HepG2 (cell line): ENCODE measurements around the gene LAP3. TPM values are rescaled to one million over a fixed set of nuclear protein-coding genes. Genes with fewer than 3 reads are reported as not detected.
A peak's percentile ranks its signal among the peaks of the same experiment; 100 is the strongest.

Experiments
- CHCHD3 ChIP-seq: sonication (generic); formaldehyde crosslinking; IDR thresholded peaks from 2 replicates; pipeline ENCODE4 v1.8.0; 2022; ENCODE audit warnings: mild to moderate bottlenecking, missing genetic modification reagents, moderate library complexity
- ERF ChIP-seq: IDR thresholded peaks from 2 replicates; pipeline ENCODE4 v1.6.1; 2018; ENCODE audit warnings: missing biosample characterization, missing genetic modification reagents
- GFI1 ChIP-seq: sonication (generic); formaldehyde crosslinking; IDR thresholded peaks from 2 replicates; pipeline ENCODE4 v1.5.0; 2020; ENCODE audit warnings: missing genetic modification reagents, mild to moderate bottlenecking, borderline replicate concordance
- IKZF1 ChIP-seq: fragments of 450-650 bp; IDR thresholded peaks from 2 replicates; pipeline ENCODE4 v1.7.1; 2016
- MAFF ChIP-seq: IDR thresholded peaks from 2 replicates; pipeline ENCODE4 v1.6.1; 2011; ENCODE audit warnings: low read depth, low read length, improper control_type of control experiment
- MIER3 ChIP-seq: IDR thresholded peaks from 2 replicates; pipeline ENCODE4 v1.6.1; 2016; ENCODE audit warnings: missing compliant biosample characterization, borderline replicate concordance
- MXI1 ChIP-seq: IDR thresholded peaks from 3 replicates; pipeline ENCODE4 v1.6.1; 2012; ENCODE audit warnings: low read depth, low read length, inconsistent platforms, borderline replicate concordance
- NR2F2 ChIP-seq: IDR thresholded peaks from 2 replicates; pipeline ENCODE4 v1.6.1; 2012; ENCODE audit warnings: low read depth, inconsistent platforms, borderline replicate concordance
- POGZ ChIP-seq: sonication (generic); formaldehyde crosslinking; IDR thresholded peaks from 2 replicates; pipeline ENCODE4 v1.4.0; 2020; ENCODE audit warnings: mild to moderate bottlenecking, missing genetic modification reagents
- ZNF17 ChIP-seq: sonication (generic); formaldehyde crosslinking; IDR thresholded peaks from 2 replicates; pipeline ENCODE4 v1.5.0; 2020; ENCODE audit warnings: mild to moderate bottlenecking, missing genetic modification reagents
- ZNF207 ChIP-seq: fragments of 450-650 bp; IDR thresholded peaks from 2 replicates; pipeline ENCODE4 v1.6.1; 2016; ENCODE audit warnings: antibody characterized with exemption, borderline replicate concordance
- ZNF33B ChIP-seq: sonication (generic); formaldehyde crosslinking; IDR thresholded peaks from 2 replicates; pipeline ENCODE4 v1.5.1; 2020; ENCODE audit warnings: mild to moderate bottlenecking, missing genetic modification reagents
- ZNF652 ChIP-seq: IDR thresholded peaks from 2 replicates; pipeline ENCODE4 v1.6.1; 2016; ENCODE audit warnings: low read depth, borderline replicate concordance
- polyA plus RNA-seq, 8 experiments: library from polyadenylated mRNA; depleted of rRNA in 3 of 8; stranded (reverse) in 7 of 8; unstranded in 1 of 8; fragments of >200 nt; fragmentation: Illumina TruSeq in 4 of 8; extraction: Trizol in 4 of 8; gene quantifications; 2 replicates each; pipeline versions ENCODE4 v1.2.1 to v1.2.3, GENCODE V29; 2011 to 2016; ENCODE audit warnings: low read depth in 4 of 8, missing spikeins in 1 of 8, mixed read lengths in 1 of 8; ENCODE audit not compliant: insufficient read depth in 1 of 8
- total RNA-seq, 5 experiments: library from RNA; depleted of rRNA; stranded (reverse); fragments of >200 nt; fragmentation: Illumina TruSeq; extraction: Trizol; gene quantifications; 2 replicates each; pipeline ENCODE4 v1.2.3, GENCODE V29; 2016; ENCODE audit warnings: low read depth in 1 of 5
- TF ChIP-seq, protein P1 (sequence below): sonication (generic); formaldehyde crosslinking; IDR thresholded peaks from 2 replicates; pipeline ENCODE4 v1.5.0; 2020; ENCODE audit warnings: missing genetic modification reagents, mild to moderate bottlenecking, borderline replicate concordance
- TF ChIP-seq, protein P2 (sequence below): sonication (generic); formaldehyde crosslinking; IDR thresholded peaks from 2 replicates; pipeline ENCODE4 v1.5.1; 2020; ENCODE audit warnings: missing genetic modification reagents, mild to moderate bottlenecking, borderline replicate concordance
- TF ChIP-seq, protein P3 (sequence below): sonication (generic); formaldehyde crosslinking; IDR thresholded peaks from 2 replicates; pipeline ENCODE4 v1.4.0; 2020; ENCODE audit warnings: missing genetic modification reagents
- TF ChIP-seq, protein P4 (sequence below): sonication (generic); formaldehyde crosslinking; IDR thresholded peaks from 2 replicates; pipeline ENCODE4 v1.4.0; 2020; ENCODE audit warnings: mild to moderate bottlenecking, low read depth, missing genetic modification reagents
- TF ChIP-seq, protein P5 (sequence below): sonication (generic); formaldehyde crosslinking; IDR thresholded peaks from 2 replicates; pipeline ENCODE4 v1.4.0; 2020; ENCODE audit warnings: mild to moderate bottlenecking, missing genetic modification reagents
- TF ChIP-seq, protein P6 (sequence below): IDR thresholded peaks from 2 replicates; pipeline ENCODE4 v1.6.1; 2016

The LAP3 gene
- total and polyA plus RNA-seq, 2 of the 13 experiments (the other 11 are each of a cell fraction or from before 2014, with no cell fraction given), result 106 to 125 TPM

DNA sequence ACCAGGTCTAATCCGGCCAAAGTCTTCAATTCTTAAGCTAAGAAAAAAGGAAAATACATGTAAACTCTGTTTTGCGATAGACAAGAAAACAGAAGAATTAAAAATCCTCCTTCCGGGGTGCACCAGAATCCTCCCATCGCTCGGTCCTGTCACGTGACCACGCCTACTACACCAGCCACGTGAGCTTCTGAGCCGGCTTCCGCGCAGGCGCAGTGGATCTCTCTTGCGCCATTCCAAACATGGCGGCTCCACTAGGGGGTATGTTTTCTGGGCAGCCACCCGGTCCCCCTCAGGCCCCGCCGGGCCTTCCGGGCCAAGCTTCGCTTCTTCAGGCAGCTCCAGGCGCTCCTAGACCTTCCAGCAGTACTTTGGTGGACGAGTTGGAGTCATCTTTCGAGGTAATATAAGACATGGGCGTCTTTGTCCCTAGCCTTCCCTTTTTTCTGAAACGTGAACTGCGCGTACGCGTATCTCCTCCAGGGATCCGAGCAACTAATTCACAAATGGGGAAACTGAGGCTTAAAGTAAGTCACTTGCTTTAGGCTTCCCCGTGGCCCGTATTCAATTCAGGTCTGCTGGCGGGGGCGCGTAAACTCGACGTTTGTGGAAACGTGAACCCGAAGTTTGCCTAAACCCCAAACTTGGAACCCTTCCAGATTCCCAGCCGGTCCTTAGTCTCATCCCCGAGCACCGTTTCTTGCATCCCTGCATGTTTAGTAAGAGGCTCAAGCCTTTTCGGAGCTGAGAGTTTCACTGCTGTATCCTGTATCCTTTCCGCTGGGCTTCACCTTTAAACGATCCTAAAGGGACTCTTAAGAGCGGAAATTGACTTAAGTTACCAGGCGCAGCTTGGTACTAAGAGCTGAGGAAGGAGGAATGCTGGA, 37.7 kb downstream of the LAP3 start, which contains the start of gene MED28 (continued):
- TF ChIP-seq ZNF17 (CRISPR knock-in tag), result no peak
- no peak for TF ChIP-seq ZNF207
- no peak for TF ChIP-seq CHCHD3 (CRISPR knock-in tag)
- no peak for TF ChIP-seq ZNF652 (CRISPR knock-in tag)
- TF ChIP-seq MAFF, result no peak
- TF ChIP-seq, protein P1, sequence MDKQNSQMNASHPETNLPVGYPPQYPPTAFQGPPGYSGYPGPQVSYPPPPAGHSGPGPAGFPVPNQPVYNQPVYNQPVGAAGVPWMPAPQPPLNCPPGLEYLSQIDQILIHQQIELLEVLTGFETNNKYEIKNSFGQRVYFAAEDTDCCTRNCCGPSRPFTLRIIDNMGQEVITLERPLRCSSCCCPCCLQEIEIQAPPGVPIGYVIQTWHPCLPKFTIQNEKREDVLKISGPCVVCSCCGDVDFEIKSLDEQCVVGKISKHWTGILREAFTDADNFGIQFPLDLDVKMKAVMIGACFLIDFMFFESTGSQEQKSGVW (CRISPR knock-in tag), result no peak
- TF ChIP-seq, protein P2, sequence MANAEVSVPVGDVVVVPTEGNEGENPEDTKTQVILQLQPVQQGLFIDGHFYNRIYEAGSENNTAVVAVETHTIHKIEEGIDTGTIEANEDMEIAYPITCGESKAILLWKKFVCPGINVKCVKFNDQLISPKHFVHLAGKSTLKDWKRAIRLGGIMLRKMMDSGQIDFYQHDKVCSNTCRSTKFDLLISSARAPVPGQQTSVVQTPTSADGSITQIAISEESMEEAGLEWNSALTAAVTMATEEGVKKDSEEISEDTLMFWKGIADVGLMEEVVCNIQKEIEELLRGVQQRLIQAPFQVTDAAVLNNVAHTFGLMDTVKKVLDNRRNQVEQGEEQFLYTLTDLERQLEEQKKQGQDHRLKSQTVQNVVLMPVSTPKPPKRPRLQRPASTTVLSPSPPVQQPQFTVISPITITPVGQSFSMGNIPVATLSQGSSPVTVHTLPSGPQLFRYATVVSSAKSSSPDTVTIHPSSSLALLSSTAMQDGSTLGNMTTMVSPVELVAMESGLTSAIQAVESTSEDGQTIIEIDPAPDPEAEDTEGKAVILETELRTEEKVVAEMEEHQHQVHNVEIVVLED, result peak; percentile 40; the same call in 1 of the 2 replicates
- TF ChIP-seq, protein P3, sequence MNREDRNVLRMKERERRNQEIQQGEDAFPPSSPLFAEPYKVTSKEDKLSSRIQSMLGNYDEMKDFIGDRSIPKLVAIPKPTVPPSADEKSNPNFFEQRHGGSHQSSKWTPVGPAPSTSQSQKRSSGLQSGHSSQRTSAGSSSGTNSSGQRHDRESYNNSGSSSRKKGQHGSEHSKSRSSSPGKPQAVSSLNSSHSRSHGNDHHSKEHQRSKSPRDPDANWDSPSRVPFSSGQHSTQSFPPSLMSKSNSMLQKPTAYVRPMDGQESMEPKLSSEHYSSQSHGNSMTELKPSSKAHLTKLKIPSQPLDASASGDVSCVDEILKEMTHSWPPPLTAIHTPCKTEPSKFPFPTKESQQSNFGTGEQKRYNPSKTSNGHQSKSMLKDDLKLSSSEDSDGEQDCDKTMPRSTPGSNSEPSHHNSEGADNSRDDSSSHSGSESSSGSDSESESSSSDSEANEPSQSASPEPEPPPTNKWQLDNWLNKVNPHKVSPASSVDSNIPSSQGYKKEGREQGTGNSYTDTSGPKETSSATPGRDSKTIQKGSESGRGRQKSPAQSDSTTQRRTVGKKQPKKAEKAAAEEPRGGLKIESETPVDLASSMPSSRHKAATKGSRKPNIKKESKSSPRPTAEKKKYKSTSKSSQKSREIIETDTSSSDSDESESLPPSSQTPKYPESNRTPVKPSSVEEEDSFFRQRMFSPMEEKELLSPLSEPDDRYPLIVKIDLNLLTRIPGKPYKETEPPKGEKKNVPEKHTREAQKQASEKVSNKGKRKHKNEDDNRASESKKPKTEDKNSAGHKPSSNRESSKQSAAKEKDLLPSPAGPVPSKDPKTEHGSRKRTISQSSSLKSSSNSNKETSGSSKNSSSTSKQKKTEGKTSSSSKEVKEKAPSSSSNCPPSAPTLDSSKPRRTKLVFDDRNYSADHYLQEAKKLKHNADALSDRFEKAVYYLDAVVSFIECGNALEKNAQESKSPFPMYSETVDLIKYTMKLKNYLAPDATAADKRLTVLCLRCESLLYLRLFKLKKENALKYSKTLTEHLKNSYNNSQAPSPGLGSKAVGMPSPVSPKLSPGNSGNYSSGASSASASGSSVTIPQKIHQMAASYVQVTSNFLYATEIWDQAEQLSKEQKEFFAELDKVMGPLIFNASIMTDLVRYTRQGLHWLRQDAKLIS (CRISPR knock-in tag), result no peak; the same call in 1 of the 2 replicates
- TF ChIP-seq NR2F2, result no peak
- TF ChIP-seq GFI1, result no peak
- no peak for TF ChIP-seq ZNF33B (CRISPR knock-in tag)
- TF ChIP-seq, protein P4, sequence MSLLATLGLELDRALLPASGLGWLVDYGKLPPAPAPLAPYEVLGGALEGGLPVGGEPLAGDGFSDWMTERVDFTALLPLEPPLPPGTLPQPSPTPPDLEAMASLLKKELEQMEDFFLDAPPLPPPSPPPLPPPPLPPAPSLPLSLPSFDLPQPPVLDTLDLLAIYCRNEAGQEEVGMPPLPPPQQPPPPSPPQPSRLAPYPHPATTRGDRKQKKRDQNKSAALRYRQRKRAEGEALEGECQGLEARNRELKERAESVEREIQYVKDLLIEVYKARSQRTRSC (CRISPR knock-in tag), result 0 out of 2 replicates have a peak, but pooled peaks have one; percentile 52
- peak; percentile 80; the same call in 1 of the 2 replicates for TF ChIP-seq MIER3
- TF ChIP-seq, protein P5, sequence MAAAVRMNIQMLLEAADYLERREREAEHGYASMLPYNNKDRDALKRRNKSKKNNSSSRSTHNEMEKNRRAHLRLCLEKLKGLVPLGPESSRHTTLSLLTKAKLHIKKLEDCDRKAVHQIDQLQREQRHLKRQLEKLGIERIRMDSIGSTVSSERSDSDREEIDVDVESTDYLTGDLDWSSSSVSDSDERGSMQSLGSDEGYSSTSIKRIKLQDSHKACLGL (CRISPR knock-in tag), result no peak; the same call in 1 of the 2 replicates
- TF ChIP-seq ERF, result peak; percentile 51; the same call in 1 of the 2 replicates
- peak; percentile 71 for TF ChIP-seq POGZ (CRISPR knock-in tag)
- peak; percentile 56; the same call in 1 of the 3 replicates for TF ChIP-seq MXI1
- TF ChIP-seq, protein P6, sequence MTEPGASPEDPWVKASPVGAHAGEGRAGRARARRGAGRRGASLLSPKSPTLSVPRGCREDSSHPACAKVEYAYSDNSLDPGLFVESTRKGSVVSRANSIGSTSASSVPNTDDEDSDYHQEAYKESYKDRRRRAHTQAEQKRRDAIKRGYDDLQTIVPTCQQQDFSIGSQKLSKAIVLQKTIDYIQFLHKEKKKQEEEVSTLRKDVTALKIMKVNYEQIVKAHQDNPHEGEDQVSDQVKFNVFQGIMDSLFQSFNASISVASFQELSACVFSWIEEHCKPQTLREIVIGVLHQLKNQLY (CRISPR knock-in tag), result peak; percentile 23; the same call in 1 of the 2 replicates
- no peak for TF ChIP-seq IKZF1
